GM19035 (cell line): ENCODE results near the gene GPC3.

Source experiments
- ATAC-seq: cut with Tn5 transposase; IDR thresholded peaks from one replicate; pipeline ENCODE4 v1.9.1; 2021; ENCODE audit not compliant: unreplicated experiment

GPC3 gene

DNA sequence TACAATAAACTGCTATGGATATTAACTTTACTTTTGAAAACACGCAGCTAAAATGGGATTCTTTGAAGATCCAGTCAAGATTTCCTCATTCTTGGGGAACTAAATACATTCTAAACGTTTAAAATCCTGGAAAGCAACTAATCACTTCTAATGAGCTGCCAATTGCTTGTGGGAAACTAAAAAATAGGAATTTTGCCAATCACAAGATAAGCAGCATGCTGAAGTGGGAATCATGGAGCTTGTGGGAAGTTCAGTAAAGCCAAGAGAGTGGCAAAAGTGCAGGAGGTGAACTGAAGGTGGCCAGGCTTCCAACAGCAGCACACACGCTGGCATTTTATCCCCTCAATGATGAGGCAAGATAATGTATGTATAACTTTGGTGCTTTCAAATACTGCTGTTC lies 133.0 kb downstream of the GPC3 start:
- ATAC-seq = no peak

DNA sequence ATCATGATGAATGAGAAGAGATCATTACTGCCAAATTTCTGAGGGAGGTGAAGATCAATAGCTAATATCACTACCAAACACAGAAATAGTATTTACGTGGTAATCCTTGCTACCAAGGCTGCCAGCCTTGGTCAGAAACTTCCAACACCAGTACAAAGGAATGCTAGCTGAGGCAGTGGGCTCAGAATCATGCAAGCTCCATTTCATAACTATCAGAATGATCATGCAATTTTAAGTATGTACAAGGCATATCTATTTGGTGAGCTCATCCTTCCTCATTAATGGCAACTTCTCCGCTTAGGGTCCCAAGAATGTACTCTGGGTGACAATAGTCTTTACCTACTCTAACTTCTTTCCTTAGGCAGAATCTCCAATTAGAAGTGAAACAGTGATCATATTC lies 135.0 kb downstream of the GPC3 start:
- ATAC-seq = no peak

DNA sequence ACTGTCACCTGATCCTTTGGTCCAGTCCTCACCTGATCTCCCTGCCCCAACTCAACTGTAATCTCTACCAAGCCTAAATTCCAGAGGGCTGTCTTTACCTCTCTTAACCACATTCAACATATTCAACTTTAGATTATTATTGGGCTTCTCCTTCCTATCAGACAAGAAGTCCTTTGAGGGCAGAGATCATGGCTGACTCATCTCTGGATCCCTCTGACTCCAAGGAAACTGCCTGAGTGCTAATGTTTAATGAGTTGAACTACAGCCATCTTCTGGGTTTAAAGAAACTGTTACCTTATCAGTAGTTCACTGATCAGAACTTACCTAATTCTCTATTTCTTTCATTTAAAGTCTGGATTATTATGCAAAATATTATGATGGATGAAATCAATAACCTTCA lies 135.7 kb downstream of the GPC3 start:
- no peak for ATAC-seq

DNA sequence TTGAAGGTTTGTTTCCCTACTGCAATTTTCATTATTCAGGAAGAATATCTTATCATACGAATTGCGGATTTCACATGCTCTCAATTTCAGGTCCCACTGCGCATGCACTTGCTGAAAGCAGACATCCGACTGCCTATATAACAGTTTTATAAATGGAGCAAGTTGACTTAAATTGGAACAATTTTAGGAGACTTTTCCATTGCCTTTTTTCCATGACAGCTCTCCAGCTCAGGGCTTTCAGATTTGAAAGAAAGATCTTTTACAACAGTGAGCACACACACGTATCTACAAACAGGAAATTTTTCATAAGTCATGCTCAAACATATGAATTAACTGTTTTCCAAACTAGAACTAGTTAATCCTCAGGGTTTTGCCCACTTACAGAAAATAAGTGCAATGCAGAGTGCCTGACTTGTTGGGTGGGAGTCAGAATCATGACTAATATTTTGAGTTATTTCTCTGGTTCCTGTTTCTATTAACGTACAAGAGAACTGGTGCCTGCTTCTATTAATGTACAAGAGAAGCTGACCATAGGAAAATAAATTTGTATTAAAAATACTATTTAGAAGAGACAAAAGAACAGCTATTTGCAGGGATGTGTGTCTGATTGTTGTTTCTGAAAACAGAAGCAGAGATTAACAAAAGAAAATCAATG lies 137.9 kb downstream of the GPC3 start:
- ATAC-seq = no peak

DNA sequence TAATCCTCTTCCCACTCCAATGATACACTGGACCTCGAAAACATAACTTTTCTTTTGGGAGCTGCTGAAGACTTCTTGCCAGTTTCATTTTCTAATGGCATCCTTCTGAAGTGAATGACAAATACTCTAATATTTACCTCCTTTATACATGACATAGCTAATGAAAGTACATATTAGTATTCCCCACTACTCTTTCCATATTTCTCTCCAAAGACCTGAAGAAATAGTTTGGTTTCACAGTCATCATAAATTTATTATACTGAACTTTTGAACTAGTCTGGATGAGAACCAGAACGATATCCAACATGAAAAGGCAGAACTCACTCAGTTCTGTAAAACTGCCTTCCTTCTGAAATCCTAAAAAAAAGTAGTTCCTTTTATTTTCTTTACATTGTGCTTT lies 139.1 kb downstream of the GPC3 start:
- no peak for ATAC-seq

DNA sequence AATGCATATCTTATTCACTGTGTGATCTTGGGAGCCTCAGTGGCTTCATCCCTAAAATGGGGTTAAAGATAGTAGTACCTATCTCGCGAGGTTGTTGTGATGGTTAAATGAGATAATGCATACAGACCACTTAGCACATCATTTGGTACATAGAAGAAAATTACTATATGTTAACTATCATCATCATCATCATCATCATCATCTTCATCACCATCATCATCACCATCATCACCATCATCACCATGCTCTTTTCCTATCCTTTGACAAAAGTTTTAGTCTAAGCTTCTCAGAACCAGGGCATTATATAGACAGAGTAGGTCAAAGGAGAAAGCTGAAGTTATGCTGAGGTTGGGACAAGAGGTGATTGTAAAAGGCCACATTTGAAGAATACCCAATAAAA lies 145.0 kb downstream of the GPC3 start:
- ATAC-seq = no peak

DNA sequence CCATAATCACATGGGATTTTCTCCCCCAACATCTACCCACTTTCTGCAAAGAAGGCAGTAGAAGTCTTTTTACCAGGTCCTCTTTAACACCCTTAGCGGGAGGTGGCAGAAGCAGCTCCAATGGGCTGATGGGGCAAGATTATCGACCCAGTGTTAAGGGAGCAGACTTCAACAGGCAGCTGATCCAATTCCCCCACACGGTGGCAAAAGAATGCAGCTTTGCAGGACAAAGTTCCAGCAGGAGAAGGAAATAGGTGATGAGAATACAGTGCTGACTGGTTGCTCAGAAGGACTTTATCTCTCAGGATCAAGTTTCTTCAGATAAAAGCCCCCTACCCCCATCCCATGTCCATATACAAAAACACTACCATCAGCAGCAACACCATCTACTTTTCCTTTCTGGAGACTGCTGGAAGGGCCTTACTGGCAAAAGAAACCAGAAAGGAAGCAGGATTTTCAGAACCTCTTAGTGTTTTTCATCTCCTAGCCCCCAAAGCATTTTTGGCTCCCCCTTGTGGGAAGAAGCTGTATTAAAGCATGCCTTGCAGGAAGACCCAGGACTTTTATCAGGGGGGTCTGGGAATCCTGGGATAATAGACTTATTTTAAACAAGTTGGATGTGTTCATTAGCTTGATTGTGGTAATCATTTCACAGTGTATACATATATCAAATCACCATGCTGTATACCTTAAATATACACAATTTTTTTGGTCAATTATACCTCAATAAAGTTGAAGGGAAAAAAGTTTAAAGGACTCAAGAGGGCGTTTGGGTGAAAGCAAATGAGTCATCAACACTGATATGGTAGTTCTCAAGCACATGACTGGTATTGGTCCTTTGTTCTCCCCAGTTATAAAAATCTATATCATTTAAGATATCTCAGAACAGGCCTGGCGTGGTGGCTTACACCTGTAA lies 146.4 kb downstream of the GPC3 start:
- ATAC-seq = no peak

DNA sequence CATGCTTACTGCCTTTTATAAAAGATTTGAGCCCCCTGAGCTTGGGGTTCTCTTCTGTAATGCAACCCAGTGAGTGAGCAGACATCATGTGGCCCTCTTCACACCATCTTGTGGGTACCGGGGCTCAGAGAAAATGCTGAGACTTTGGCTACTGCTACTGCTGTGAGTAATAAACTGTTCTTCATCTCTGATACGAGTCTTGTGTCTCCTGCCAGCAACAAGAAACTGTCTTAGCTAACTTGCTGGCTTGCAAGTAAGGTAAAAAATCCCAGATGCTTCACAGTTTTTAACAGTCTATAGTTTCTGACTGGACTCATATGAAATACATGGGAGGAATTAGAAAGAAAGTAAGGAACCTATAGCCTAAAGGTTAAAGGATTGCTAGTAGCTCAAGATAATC lies 148.3 kb downstream of the GPC3 start:
- no peak for ATAC-seq

DNA sequence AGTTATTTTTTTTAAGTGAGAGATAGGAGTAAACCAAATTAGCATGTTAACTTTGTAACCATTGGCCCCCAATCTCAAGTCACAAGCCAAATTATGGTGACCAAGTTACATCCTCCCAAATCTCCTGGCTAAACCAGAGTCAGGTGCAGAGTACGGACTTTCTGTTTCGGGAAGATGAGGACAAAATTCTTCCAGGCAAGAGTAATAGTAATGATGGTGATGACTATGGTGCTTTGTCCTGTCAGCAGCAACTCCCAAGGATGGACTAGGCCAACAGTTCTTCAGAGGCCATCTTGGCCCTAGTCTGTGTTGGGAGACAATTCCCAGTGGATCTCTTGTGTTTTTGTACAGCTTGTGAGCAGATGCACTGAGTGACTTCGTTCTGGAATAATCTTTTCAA lies 148.8 kb downstream of the GPC3 start:
- no peak for ATAC-seq

DNA sequence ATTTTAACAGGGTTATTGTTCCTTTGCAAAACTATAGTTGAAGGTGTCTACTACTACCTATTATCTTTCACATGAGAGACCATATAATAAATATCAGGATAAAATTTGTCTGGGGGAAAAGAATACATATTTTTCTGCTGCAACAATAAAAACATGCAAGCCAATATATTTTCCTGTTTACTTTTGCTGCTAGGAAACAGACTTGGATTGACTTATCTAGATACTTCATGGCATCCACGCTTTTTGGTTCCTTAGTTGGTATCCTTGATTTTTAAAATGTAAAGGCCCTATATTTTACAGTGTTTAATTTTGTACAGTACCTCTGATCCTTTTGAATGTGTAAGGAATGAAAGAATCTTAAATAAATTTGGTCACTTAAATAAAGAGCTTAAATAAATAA lies 150.6 kb downstream of the GPC3 start:
- no peak for ATAC-seq

DNA sequence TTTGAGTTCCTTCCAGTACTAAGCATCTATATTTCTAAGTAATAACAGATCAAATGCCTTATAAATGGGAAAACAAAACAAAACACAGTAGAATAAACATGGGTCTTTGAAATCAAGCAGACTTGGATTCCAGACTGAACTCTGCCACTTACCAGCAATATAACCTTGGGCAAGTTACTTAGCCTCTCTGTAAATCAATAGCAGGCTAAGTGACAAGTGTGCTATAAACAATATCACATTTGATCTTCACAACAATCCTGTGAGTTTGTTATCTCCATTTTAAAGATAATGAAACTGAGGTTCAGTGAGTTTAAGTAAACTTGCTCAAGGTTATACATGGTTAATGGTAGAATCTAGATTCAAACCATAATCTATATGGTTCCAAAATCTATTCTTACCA lies 165.8 kb downstream of the GPC3 start:
- no peak for ATAC-seq

DNA sequence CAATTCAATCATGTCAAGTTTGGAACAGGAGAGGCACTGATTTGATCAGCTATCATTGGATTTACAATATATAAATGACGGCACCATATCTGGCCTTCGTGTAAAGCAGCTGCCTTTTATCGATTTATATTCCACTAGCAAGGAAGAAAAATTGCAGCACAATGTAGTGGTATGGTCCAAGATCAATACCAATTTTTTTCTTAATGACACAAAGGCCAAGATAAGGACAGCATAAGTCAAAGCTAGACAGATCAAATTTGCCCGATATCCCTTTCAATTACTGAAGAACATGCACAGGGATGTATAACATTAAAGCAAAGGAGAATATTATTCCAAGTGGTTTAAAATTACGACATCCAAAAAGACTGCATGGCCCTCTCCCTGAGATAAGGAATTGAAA lies 167.4 kb downstream of the GPC3 start:
- no peak for ATAC-seq

DNA sequence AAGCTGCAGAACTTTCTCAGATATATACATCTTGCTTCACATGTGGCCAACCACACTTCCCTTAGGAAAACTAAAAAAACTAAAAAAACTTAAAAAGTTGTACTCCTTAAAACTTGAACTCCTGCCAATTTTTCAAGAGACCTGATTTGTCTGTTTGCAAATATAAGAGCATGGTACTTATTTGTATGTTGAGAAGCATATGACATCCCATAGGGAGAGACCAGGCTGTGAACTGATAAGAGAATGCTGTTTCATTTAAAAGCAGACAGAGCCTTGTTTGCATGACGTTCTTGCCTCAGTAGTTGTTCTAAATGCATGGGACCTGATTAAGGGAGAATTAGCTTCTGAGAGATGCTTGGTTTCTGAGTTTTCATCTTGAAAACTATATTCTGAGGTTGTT lies 169.9 kb downstream of the GPC3 start:
- ATAC-seq = no peak

DNA sequence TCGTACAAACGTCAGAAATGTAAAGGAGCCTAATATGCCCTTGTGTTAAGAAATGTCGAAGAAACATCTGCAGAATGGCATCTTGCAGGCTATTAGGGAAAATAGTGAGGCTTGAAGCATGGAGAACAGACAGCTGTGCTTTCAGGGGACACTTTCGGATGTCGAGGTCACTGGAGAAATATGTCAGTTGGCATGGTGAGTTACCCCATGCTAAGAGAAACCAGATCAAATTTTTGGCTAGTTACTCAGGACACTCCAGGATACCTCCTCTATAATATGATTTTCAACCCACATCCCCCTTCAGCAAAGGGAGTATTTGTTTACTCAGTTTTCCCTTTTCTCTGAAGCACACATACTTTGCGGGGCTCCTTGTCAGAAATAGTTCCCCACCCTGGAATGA lies 171.4 kb downstream of the GPC3 start:
- no peak for ATAC-seq

DNA sequence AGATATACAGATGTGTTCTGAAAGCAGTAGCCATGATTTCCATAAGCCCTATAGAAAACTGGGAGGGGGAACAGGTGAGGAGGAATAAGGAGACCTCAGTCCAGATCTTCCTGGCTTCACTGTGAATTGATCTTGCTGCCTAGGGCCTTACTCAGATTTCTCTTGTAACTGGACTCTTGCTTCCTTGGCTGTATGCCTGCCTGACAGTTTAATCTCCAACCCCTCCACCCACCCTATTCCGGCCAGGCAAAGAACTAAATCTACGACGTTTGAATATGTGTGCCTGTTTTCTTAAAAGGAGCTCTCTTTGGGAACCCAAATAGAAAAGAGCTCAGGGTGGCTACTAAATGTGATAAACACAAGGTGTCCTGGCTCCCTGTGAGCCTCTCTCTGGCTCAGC lies 173.0 kb downstream of the GPC3 start:
- no peak for ATAC-seq

DNA sequence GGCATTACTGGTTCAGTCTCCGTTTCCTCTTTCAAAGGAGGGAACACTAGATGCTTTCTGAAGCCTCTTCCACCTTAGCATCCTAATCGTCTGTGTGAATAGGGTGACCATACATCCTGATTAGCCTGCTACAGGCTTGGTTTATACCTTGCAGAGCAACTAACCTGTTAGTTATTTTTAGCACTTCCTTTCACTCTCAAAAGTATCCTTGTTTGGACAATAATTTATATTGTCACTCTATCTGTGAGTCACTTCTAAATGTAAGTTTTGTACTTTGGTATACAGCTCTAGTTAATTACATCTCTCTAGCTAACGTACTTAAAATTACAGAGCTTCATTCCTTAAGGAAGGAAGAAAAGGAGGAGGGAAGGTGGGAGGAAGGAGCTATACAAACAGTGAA lies 174.5 kb downstream of the GPC3 start:
- ATAC-seq = no peak

DNA sequence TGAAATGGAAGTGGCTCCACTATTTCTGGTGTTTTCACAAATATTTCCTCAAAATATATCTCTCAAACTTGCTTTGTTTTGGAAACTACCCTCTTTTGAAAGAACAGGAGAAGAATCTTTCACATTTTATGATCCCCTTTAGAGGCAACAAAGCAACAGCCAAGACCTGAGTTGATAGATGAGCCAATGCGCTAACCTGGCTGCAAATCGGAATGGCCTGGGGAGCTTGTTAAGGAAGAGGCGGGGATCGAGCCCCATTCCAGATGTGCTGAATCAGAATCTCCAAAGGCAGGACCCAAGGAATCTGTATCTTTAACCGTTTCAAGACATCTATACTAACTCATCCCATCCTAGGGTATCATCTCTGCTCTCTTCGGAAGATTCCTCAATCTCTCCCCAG lies 181.3 kb downstream of the GPC3 start:
- no peak for ATAC-seq

DNA sequence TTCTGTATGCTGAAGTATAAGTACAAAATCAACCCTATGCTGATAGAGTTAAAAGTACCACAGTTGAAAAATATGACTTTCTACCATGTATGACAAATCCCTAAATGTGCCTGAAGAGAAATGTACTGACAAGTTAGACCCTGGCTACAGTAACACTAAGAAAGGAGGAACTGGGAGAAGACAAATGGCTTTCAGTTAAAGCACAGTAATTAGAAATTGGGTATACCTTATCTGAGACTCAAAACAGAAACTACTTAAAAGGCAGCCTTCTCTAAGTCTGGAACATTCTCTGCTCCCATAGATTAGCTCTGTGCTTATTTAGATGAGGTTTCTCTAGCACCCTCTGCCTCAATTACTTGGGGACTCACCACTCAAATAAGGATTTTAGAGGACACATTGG lies 189.1 kb downstream of the GPC3 start:
- ATAC-seq = no peak

DNA sequence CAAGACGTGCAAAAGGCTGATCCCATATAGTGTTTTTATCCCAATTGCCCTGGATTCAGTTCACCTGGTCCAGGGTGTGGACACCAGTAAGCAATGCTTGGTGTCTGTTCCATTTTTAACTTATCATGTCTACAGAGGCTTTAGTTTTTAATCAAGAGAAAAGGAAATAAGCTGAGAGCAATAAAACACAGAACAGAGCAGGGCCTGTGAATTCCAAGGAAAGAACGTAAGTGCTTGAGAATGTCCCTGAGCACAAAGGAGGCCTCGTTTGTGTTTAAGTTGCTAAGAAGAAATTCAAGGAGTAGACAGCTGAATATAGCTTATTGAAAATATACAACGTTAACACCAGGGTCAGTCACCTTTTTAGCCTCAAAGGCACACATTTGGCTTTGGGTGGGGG lies 191.3 kb downstream of the GPC3 start:
- no peak for ATAC-seq

DNA sequence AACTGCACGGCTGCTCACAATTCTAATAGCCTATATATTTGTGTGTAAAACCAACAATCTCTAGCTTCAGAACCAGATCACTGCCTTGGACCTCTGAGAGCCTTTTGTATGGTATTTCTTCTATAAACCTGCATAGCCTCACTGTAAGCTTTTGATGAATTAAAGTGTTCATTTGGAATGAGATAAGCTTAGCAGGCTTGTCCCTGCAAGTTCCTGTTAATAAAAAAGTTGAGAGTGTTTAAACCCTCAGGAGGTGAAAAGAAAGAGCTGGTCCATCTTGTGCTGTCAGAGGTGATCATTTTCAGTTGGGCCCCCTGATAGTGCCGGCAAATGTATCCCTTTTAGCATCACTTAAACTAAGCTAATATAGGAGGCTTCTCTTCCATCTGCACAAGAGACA lies 191.8 kb downstream of the GPC3 start:
- no peak for ATAC-seq

DNA sequence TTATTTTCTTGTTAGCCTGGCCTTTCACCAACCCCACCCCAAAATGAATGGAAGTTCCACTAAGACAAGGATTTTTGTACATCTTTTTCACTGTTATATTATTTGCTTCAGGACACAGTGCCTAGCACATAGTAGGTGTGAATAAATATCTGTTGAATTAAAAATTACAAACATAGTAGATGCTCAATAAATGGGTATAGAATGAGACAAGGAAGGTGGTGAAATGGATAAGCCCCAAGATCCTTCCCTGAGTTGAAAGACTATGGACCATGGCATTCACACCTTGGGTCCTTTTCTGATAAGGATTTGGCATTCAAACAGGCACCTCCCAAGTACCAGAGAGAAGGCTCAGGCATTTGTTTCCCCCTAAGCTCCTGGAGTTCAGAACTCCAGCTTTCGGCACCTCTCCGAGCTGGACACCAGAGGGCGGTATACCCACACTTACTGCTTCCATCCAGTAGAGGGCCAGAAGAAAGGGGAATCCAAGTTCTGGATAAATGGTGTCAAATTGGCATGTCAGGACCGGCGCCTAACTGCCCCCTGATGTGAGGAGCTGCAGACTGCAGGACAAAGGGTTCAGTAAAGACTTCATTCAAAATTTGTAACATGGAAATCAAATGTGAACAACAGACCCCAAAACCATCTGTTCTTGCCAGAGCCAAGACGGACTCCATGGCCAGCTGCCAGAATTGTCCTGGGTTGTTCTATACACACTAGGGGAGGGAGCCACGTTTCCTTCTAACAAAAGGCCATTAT lies 193.0 kb downstream of the GPC3 start:
- peak; percentile 93 for ATAC-seq

DNA sequence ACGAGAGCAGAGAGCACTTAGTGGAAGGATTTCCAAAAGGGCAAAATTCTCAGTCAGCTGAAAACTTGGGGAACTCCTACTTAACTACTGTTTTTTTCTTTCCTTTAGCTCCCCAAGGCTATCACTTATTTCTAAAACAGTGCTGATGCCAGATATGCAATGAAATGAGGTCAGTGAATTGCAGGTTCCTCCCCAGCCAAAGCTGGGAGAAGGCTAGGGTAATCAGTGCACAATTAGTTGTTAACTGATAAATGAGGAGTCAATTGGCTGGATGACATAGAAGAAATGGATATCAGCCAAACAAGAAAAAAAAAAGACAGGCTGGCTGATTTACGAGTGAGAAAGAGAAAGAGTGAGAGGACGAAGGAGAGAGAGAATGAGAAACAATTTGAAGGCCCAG lies 195.6 kb downstream of the GPC3 start:
- no peak for ATAC-seq
